Cardiac muscle cell (in vitro differentiated cells and primary cell): ENCODE data around the gene RTL9. TPM values are rescaled to one million over a fixed set of nuclear protein-coding genes. Genes with fewer than 3 reads are reported as not detected.
"Not testable (repeated sequence)": the region's sequence is repeated elsewhere in the genome, so short reads cannot be mapped to it uniquely, and the experiment has no call there.

ENCODE experiments used
- DNase-seq, 2 donors: peaks; one replicate each; pipeline versions ENCODE4 v3.0.0 to v3.0.0-alpha.2; 2010 to 2017; ENCODE audit warnings: low read depth in 1 of 2, low spot score in 1 of 2
- H3K27ac ChIP-seq: fragments of 200-600 bp; sonication (generic); 2 replicates; pipeline ENCODE4 v1.5.1; 2016
- H3K27me3 ChIP-seq: fragments of 200-600 bp; sonication (generic); 2 replicates; pipeline ENCODE4 v1.6.0; 2016; ENCODE audit warnings: control low read depth
- H3K36me3 ChIP-seq: fragments of 200-600 bp; sonication (generic); 2 replicates; pipeline ENCODE4 v1.5.1; 2016; ENCODE audit warnings: control low read depth
- H3K4me1 ChIP-seq: fragments of 200-600 bp; sonication (generic); 2 replicates; pipeline ENCODE4 v1.8.1; 2017; ENCODE audit warnings: low read depth, mild to moderate bottlenecking, mixed run types
- H3K4me3 ChIP-seq: fragments of 200-600 bp; sonication (generic); 2 replicates; pipeline ENCODE4 v1.5.1; 2016; ENCODE audit warnings: mild to moderate bottlenecking
- H3K9me3 ChIP-seq: fragments of 200-600 bp; sonication (generic); 2 replicates; pipeline ENCODE4 v1.5.1; 2017; ENCODE audit warnings: low read depth, mild to moderate bottlenecking, control low read depth
- CTCF ChIP-seq: IDR thresholded peaks from 2 replicates; pipeline ENCODE4 v1.5.1; 2012; ENCODE audit warnings: low read depth, mild to moderate bottlenecking, low read length
- polyA plus RNA-seq: library from polyadenylated mRNA; unstranded; fragments of >200 nt; fragmentation: Nextera tagmentation; extraction: Ambion mirVana; gene quantifications from 2 replicates; pipeline ENCODE4 v1.2.1, GENCODE V29; 2016
- total RNA-seq: library from RNA; depleted of rRNA; stranded (reverse); fragments of >200 nt; gene quantifications from 2 replicates; pipeline ENCODE4 v1.2.3, GENCODE V29; 2016

The RTL9 gene
- total and polyA plus RNA-seq, 2 experiments from 2014 or later, result 0.88 to 1.4 TPM

GRCh38 chrX:110403441-110404238 lies 45.0 kb downstream of the RTL9 start:
- Histone ChIP-seq H3K4me3 (no peak overlapping the region), H3K36me3 (no peaks in the 10 kb centered on the region), H3K27me3 (no peaks in the 10 kb centered on the region), H3K9me3 (no peaks in the 10 kb centered on the region), H3K4me1 (no peaks in the 10 kb centered on the region), H3K27ac (no peak overlapping the region)
- TF ChIP-seq CTCF, result no peak
- no peak for DNase-seq

GRCh38 chrX:110404376-110404775 lies 45.7 kb downstream of the RTL9 start:
- DNase-seq, result no peak
- no peaks in the 10 kb centered on the region for H3K36me3 ChIP-seq
- no peaks in the 10 kb centered on the region for H3K9me3 ChIP-seq
- no peak for TF ChIP-seq CTCF
- H3K27me3 ChIP-seq, result no peaks in the 10 kb centered on the region
- H3K4me3 ChIP-seq, result no peak overlapping the region
- no peak overlapping the region for H3K27ac ChIP-seq
- H3K4me1 ChIP-seq, result peaks cover 7% of the 10 kb centered on the region

GRCh38 chrX:110406250-110406649 lies 47.6 kb downstream of the RTL9 start:
- not testable (repeated sequence) for H3K4me3 ChIP-seq, H3K36me3 ChIP-seq, DNase-seq, H3K9me3 ChIP-seq, H3K27me3 ChIP-seq, H3K27ac ChIP-seq
- H3K4me1 ChIP-seq, result peaks cover 26% of the 10 kb centered on the region

- Histone ChIP-seq H3K27me3 (no peaks in the 10 kb centered on the region), H3K4me3 (no peak overlapping the region), H3K36me3 (no peaks in the 10 kb centered on the region), H3K9me3 (no peaks in the 10 kb centered on the region), H3K4me1 (peaks cover 27% of the 10 kb centered on the region), H3K27ac (no peak overlapping the region)
- DNase-seq, result no peak
- TF ChIP-seq CTCF, result no peak
Observed at GRCh38 chrX:110406822-110407221, 48.2 kb downstream of the RTL9 start.

GRCh38 chrX:110407910-110408545 lies 49.4 kb downstream of the RTL9 start:
- peak; percentile 77 to 84 for DNase-seq
- H3K4me1 ChIP-seq, result peaks cover 27% of the 10 kb centered on the region
- no peak overlapping the region for H3K27ac ChIP-seq
- no peaks in the 10 kb centered on the region for H3K9me3 ChIP-seq
- TF ChIP-seq CTCF, result peak; percentile 54
- no peak overlapping the region for H3K4me3 ChIP-seq
- no peaks in the 10 kb centered on the region for H3K27me3 ChIP-seq
- H3K36me3 ChIP-seq, result no peaks in the 10 kb centered on the region

Other genes starting within 250 kb of the RTL9 start
- gene AMMECR1, start 40.8 kb upstream of the RTL9 start, total RNA-seq, result 10.5 and 10.7 TPM in 2 replicates
- 20.0 and 22.1 TPM in 2 replicates for gene AMMECR1, start 40.8 kb upstream of the RTL9 start, polyA plus RNA-seq